Activated effector memory CD4-positive, alpha-beta T cell treated with anti-CD3 and anti-CD28 coated beads, Interleukin-2, amount 50 U/mL, for 16 hours (primary cell): ENCODE data around the gene AMPD1.

Experiments used
- DNase-seq: peaks from one replicate; pipeline ENCODE4 v3.0.0-alpha.2; 2020

Gene AMPD1

GRCh38 chr1:114695430-114696058, at the start of gene AMPD1:
Gene AMPD1, minus strand, starts transcription at chr1:114695546. Its CDS starts 75 bp downstream, at chr1:114695471.
- DNase-seq = no peak

GRCh38 chr1:114741963-114742746, 46.8 kb upstream of the AMPD1 start:
- no peak for DNase-seq

- no peak for DNase-seq
Measured at GRCh38 chr1:114740331-114740730, 45.0 kb upstream of the AMPD1 start.

- no peak for DNase-seq
Measured at GRCh38 chr1:114737314-114737849, 42.0 kb upstream of the AMPD1 start.

- no peak for DNase-seq
Measured at GRCh38 chr1:114735479-114735878, 40.1 kb upstream of the AMPD1 start.

GRCh38 chr1:114729782-114730181, 34.4 kb upstream of the AMPD1 start:
- no peak for DNase-seq

GRCh38 chr1:114728553-114728952, 33.2 kb upstream of the AMPD1 start:
- DNase-seq = no peak

GRCh38 chr1:114725230-114725629, 29.9 kb upstream of the AMPD1 start:
- DNase-seq = no peak

GRCh38 chr1:114723915-114724314, 28.6 kb upstream of the AMPD1 start:
- no peak for DNase-seq

- DNase-seq = no peak
Measured at GRCh38 chr1:114723457-114723856, 28.1 kb upstream of the AMPD1 start.

- DNase-seq = no peak
Measured at GRCh38 chr1:114720492-114720891, 25.1 kb upstream of the AMPD1 start.

GRCh38 chr1:114719424-114719787, 24.1 kb upstream of the AMPD1 start:
- no peak for DNase-seq

- DNase-seq = no peak
Measured at GRCh38 chr1:114718661-114719423, 23.5 kb upstream of the AMPD1 start.

- DNase-seq = peak; percentile 99
Measured at GRCh38 chr1:114716304-114717170, 21.2 kb upstream of the AMPD1 start, which contains the start of gene NRAS. Gene NRAS, minus strand, starts transcription at chr1:114716771. Its CDS starts 611 bp downstream, at chr1:114716160.

- DNase-seq = no peak
Measured at GRCh38 chr1:114715952-114716303, 20.6 kb upstream of the AMPD1 start.

GRCh38 chr1:114712977-114713376, 17.6 kb upstream of the AMPD1 start:
- no peak for DNase-seq

- no peak for DNase-seq
Measured at GRCh38 chr1:114710360-114710759, 15.0 kb upstream of the AMPD1 start.

GRCh38 chr1:114707604-114708003, 12.3 kb upstream of the AMPD1 start:
- DNase-seq = no peak

GRCh38 chr1:114703242-114703641, 7.9 kb upstream of the AMPD1 start:
- no peak for DNase-seq

- DNase-seq = no peak
Measured at GRCh38 chr1:114702737-114703136, 7.4 kb upstream of the AMPD1 start.

GRCh38 chr1:114701931-114702330, 6.6 kb upstream of the AMPD1 start:
- DNase-seq = no peak

- no peak for DNase-seq
Measured at GRCh38 chr1:114700036-114700600, 4.8 kb upstream of the AMPD1 start.
